ENCODE measurements around the gene CYLD.

DNA sequence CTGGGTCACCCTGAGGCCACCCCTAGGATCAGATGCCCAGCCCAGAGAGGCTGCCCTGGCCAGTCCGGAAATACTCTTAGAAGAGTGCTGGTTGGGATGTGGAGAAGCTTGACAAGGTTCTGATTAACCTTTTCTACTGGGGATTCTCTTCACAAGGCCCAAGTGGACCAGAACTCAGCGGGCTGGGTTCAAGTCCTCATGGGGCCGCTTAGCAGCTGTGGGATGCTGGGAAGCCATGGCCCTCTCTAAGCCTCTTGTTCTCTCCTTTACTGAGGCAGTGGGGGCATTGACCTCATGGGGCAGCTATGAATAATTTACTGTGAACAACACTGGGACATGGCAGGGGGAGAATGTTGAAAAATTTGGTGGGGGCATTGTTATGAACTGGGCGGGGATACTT, 92.8 kb downstream of the CYLD start:
- TF ChIP-seq TRIM28 (IDR thresholded peaks at IDR 0.05; ENCODE audit: borderline replicate concordance, low read length) (no peak), GFI1B (tag by site-specific recombination; IDR thresholded peaks at IDR 0.05) (no peak), ZBTB7A (tag by site-specific recombination; IDR thresholded peaks at IDR 0.05; ENCODE audit: low read depth) (no peak), TCF7L2 (IDR thresholded peaks at IDR 0.05; ENCODE audit: borderline replicate concordance, low read depth, low read length) (no peak), ZNF416 (tag by site-specific recombination; IDR thresholded peaks at IDR 0.05) (no peak), MZF1 (tag by site-specific recombination; IDR thresholded peaks at IDR 0.05; ENCODE audit: borderline replicate concordance) (no peak), ZBTB1 (tag by site-specific recombination; IDR thresholded peaks at IDR 0.05) (no peak), BCL11A (tag by site-specific recombination; IDR thresholded peaks at IDR 0.05; ENCODE audit: low read depth) (no peak), ZNF24 (tag by site-specific recombination; IDR thresholded peaks at IDR 0.05) (no peak)
- TF ChIP-seq, protein P1, sequence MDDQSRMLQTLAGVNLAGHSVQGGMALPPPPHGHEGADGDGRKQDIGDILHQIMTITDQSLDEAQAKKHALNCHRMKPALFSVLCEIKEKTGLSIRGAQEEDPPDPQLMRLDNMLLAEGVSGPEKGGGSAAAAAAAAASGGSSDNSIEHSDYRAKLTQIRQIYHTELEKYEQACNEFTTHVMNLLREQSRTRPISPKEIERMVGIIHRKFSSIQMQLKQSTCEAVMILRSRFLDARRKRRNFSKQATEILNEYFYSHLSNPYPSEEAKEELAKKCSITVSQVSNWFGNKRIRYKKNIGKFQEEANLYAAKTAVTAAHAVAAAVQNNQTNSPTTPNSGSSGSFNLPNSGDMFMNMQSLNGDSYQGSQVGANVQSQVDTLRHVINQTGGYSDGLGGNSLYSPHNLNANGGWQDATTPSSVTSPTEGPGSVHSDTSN (CRISPR knock-in tag; IDR thresholded peaks at IDR 0.05), result no peak
- TF ChIP-seq, protein P2, sequence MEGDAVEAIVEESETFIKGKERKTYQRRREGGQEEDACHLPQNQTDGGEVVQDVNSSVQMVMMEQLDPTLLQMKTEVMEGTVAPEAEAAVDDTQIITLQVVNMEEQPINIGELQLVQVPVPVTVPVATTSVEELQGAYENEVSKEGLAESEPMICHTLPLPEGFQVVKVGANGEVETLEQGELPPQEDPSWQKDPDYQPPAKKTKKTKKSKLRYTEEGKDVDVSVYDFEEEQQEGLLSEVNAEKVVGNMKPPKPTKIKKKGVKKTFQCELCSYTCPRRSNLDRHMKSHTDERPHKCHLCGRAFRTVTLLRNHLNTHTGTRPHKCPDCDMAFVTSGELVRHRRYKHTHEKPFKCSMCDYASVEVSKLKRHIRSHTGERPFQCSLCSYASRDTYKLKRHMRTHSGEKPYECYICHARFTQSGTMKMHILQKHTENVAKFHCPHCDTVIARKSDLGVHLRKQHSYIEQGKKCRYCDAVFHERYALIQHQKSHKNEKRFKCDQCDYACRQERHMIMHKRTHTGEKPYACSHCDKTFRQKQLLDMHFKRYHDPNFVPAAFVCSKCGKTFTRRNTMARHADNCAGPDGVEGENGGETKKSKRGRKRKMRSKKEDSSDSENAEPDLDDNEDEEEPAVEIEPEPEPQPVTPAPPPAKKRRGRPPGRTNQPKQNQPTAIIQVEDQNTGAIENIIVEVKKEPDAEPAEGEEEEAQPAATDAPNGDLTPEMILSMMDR (tag by site-specific recombination; IDR thresholded peaks at IDR 0.05), result no peak
- TF ChIP-seq, protein P3, sequence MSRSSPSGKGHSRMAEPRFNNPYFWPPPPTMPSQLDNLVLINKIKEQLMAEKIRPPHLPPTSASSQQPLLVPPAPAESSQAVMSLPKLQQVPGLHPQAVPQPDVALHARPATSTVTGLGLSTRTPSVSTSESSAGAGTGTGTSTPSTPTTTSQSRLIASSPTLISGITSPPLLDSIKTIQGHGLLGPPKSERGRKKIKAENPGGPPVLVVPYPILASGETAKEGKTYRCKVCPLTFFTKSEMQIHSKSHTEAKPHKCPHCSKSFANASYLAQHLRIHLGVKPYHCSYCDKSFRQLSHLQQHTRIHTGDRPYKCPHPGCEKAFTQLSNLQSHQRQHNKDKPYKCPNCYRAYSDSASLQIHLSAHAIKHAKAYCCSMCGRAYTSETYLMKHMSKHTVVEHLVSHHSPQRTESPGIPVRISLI (tag by site-specific recombination; IDR thresholded peaks at IDR 0.05), result no peak
- TF ChIP-seq, protein P4, sequence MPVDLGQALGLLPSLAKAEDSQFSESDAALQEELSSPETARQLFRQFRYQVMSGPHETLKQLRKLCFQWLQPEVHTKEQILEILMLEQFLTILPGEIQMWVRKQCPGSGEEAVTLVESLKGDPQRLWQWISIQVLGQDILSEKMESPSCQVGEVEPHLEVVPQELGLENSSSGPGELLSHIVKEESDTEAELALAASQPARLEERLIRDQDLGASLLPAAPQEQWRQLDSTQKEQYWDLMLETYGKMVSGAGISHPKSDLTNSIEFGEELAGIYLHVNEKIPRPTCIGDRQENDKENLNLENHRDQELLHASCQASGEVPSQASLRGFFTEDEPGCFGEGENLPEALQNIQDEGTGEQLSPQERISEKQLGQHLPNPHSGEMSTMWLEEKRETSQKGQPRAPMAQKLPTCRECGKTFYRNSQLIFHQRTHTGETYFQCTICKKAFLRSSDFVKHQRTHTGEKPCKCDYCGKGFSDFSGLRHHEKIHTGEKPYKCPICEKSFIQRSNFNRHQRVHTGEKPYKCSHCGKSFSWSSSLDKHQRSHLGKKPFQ (tag by site-specific recombination; IDR thresholded peaks at IDR 0.05), result no peak
- TF ChIP-seq, protein P5, sequence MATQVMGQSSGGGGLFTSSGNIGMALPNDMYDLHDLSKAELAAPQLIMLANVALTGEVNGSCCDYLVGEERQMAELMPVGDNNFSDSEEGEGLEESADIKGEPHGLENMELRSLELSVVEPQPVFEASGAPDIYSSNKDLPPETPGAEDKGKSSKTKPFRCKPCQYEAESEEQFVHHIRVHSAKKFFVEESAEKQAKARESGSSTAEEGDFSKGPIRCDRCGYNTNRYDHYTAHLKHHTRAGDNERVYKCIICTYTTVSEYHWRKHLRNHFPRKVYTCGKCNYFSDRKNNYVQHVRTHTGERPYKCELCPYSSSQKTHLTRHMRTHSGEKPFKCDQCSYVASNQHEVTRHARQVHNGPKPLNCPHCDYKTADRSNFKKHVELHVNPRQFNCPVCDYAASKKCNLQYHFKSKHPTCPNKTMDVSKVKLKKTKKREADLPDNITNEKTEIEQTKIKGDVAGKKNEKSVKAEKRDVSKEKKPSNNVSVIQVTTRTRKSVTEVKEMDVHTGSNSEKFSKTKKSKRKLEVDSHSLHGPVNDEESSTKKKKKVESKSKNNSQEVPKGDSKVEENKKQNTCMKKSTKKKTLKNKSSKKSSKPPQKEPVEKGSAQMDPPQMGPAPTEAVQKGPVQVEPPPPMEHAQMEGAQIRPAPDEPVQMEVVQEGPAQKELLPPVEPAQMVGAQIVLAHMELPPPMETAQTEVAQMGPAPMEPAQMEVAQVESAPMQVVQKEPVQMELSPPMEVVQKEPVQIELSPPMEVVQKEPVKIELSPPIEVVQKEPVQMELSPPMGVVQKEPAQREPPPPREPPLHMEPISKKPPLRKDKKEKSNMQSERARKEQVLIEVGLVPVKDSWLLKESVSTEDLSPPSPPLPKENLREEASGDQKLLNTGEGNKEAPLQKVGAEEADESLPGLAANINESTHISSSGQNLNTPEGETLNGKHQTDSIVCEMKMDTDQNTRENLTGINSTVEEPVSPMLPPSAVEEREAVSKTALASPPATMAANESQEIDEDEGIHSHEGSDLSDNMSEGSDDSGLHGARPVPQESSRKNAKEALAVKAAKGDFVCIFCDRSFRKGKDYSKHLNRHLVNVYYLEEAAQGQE (tag by site-specific recombination; IDR thresholded peaks at IDR 0.05), result no peak

All from HEK293 (cell line).